Upper lobe of left lung (tissue), 4 donors: ENCODE measurements around the gene LHFPL3.

ENCODE experiments used
- CTCF ChIP-seq, 6 experiments: fragments of 450-650 bp in 4 of 6; fragments of 200-600 bp in 2 of 6; sonication (generic) in 2 of 6; IDR thresholded peaks; one replicate each; pipeline ENCODE4 v1.5.1; 2016 to 2019; ENCODE audit warnings: antibody characterized with exemption in 6 of 6
- POLR2A ChIP-seq, 4 donors: fragments of 450-650 bp; IDR thresholded peaks; one replicate each; pipeline ENCODE4 v1.5.1; 2016 to 2017; ENCODE audit warnings: antibody characterized with exemption in 4 of 4, mild to moderate bottlenecking in 2 of 4

- TF ChIP-seq CTCF (IDR thresholded peaks at IDR 0.05) = no peak
- no peak for TF ChIP-seq POLR2A (IDR thresholded peaks at IDR 0.05)
Observed at GRCh38 chr7:104936546-104936945, 608.1 kb downstream of the LHFPL3 start.
